Panc1 (cell line): ENCODE data around the gene TBXAS1. TPM values are rescaled to one million over a fixed set of nuclear protein-coding genes. Genes with fewer than 3 reads are reported as not detected.

Source experiments
- ATAC-seq: fragments of 200-7000 bp; cut with Tn5 transposase; 2 replicates; pipeline ENCODE4 v1.9.1; 2020; ENCODE audit warnings: mild to moderate bottlenecking, moderate library complexity
- Bru-seq: library from RNA; stranded (reverse); fragments of 400-500 nt; gene quantifications from one replicate; lab custom pipeline; 2021; lab: Mats Ljungman, UMichigan
- BruChase-seq, 2 experiments: library from RNA; stranded (reverse); fragments of 400-500 nt; gene quantifications; one replicate each; lab custom pipeline; 2021; lab: Mats Ljungman, UMichigan
- BruUV-seq: library from RNA; stranded (reverse); fragments of 400-500 nt; replicated peaks from 2 replicates; lab custom pipeline; 2021; lab: Mats Ljungman, UMichigan
- CTCF ChIA-PET: fragments of 300-600 bp; sonication (Branson Sonifier 250); formaldehyde crosslinking; loops from one replicate; lab custom pipeline; 2022; ENCODE audit warnings: antibody characterized with exemption; lab: Charles Lee
- POLR2A ChIA-PET: fragments of 300-600 bp; sonication (Branson Sonifier 250); formaldehyde crosslinking; loops from one replicate; lab custom pipeline; 2022; ENCODE audit warnings: antibody characterized with exemption; lab: Charles Lee
- DNase-seq: peaks from one replicate; pipeline ENCODE4 v3.0.0-alpha.2; 2010; ENCODE audit warnings: low read depth, low spot score
- H3K27ac ChIP-seq: 2 replicates; pipeline ENCODE4 v1.5.1; 2011; ENCODE audit warnings: mild to moderate bottlenecking, low read length, inconsistent platforms
- H3K27me3 ChIP-seq: fragments of 200-500 bp; sonication (Bioruptor generic); 2 replicates; pipeline ENCODE4 v1.6.0; 2014; ENCODE audit warnings: low read length, inconsistent platforms; ENCODE audit not compliant: control insufficient read depth, insufficient read depth
- H3K36me3 ChIP-seq: fragments of 200-500 bp; sonication (Bioruptor generic); 2 replicates; pipeline ENCODE4 v1.5.1; 2014; ENCODE audit warnings: inconsistent platforms, mild to moderate bottlenecking, low read length, moderate library complexity; ENCODE audit not compliant: control insufficient read depth, insufficient read depth
- H3K4me1 ChIP-seq: 2 replicates; pipeline ENCODE4 v1.5.1; 2011; ENCODE audit warnings: inconsistent platforms, mild to moderate bottlenecking, low read length, moderate library complexity; ENCODE audit not compliant: control insufficient read depth, insufficient read depth
- H3K4me3 ChIP-seq, 2 experiments: 2 replicates each; pipeline ENCODE4 v1.5.1; 2011 to 2012; ENCODE audit warnings: low read depth in 2 of 2, low read length in 2 of 2, mild to moderate bottlenecking in 2 of 2, inconsistent platforms in 1 of 2, moderate library complexity in 1 of 2
- H3K9me3 ChIP-seq: fragments of 200-500 bp; sonication (Bioruptor generic); 2 replicates; pipeline ENCODE4 v1.5.1; 2014; ENCODE audit warnings: low read depth, mild to moderate bottlenecking, inconsistent platforms, low read length, moderate library complexity; ENCODE audit not compliant: control insufficient read depth, insufficient read depth
- POLR2AphosphoS5 ChIP-seq: IDR thresholded peaks from 2 replicates; pipeline ENCODE4 v1.6.1; 2012; ENCODE audit warnings: mild to moderate bottlenecking, low read depth, low read length, moderate library complexity
- SIN3A ChIP-seq: IDR thresholded peaks from 2 replicates; pipeline ENCODE4 v1.6.1; 2012; ENCODE audit warnings: low read depth, mild to moderate bottlenecking, low read length, moderate library complexity, borderline replicate concordance; ENCODE audit not compliant: insufficient read depth
- TCF7L2 ChIP-seq: IDR thresholded peaks from 2 replicates; pipeline ENCODE4 v1.6.1; 2011; ENCODE audit warnings: mild to moderate bottlenecking, low read depth, low read length, inconsistent platforms
- in situ Hi-C: cut with HindIII; loops from 2 replicates; pipeline ENCODE4 v1.10.0; 2016; ENCODE audit warnings: low sequenced_read_pairs, low pct_unique_long_range_greater_than_20kb
- intact Hi-C: fragments of 100-400 bp; cut with micrococcal nuclease; formaldehyde crosslinking; loops from one replicate; pipeline ENCODE4 v1.10.0; 2022; ENCODE audit not compliant: unreplicated experiment
- long read RNA-seq: library from polyadenylated mRNA; unstranded; transcript quantifications from one replicate; pipeline ENCODE4 v2.0.0, GENCODE V29; 2021; ENCODE audit not compliant: unreplicated experiment
- polyA plus RNA-seq: library from polyadenylated mRNA; unstranded; fragments of >200 nt; gene quantifications from one replicate; pipeline ENCODE4 v1.2.1, GENCODE V29; 2012; ENCODE audit warnings: missing spikeins; ENCODE audit not compliant: insufficient read length
- total RNA-seq: library from RNA; stranded (reverse); gene quantifications from one replicate; pipeline ENCODE4 v1.2.1, GENCODE V29; 2021; ENCODE audit not compliant: unreplicated experiment
- TF ChIP-seq, protein P1 (sequence below): fragments of 450-650 bp; IDR thresholded peaks from 2 replicates; pipeline ENCODE4 v1.5.1; 2017; ENCODE audit warnings: mild to moderate bottlenecking
- TF ChIP-seq, protein P2 (sequence below), 2 experiments: IDR thresholded peaks; 2 replicates each; pipeline ENCODE4 v1.6.1; 2011 to 2012; ENCODE audit warnings: low read depth in 2 of 2, control low read depth in 1 of 2, low read length in 1 of 2, mild to moderate bottlenecking in 1 of 2, moderate library complexity in 1 of 2; ENCODE audit not compliant: insufficient read depth in 1 of 2

TBXAS1 gene
- 4.4 TPM for total RNA-seq
- polyA plus RNA-seq, result 2.4 TPM
- Bru-seq, nascent RNA, result percentile 25 among the genes with signal in this experiment
- BruChase-seq, experiment 1, labeled RNA remaining after a 2-hour chase, result percentile 27 among the genes with signal in this experiment
- percentile 23 among the genes with signal in this experiment for BruChase-seq, experiment 2, labeled RNA remaining after a 6-hour chase
- long read RNA-seq, partial matches to known transcripts, result 1 of 2 reads
- long read RNA-seq, other reads (novel, unspliced or antisense), result 1 of 2 reads

DNA sequence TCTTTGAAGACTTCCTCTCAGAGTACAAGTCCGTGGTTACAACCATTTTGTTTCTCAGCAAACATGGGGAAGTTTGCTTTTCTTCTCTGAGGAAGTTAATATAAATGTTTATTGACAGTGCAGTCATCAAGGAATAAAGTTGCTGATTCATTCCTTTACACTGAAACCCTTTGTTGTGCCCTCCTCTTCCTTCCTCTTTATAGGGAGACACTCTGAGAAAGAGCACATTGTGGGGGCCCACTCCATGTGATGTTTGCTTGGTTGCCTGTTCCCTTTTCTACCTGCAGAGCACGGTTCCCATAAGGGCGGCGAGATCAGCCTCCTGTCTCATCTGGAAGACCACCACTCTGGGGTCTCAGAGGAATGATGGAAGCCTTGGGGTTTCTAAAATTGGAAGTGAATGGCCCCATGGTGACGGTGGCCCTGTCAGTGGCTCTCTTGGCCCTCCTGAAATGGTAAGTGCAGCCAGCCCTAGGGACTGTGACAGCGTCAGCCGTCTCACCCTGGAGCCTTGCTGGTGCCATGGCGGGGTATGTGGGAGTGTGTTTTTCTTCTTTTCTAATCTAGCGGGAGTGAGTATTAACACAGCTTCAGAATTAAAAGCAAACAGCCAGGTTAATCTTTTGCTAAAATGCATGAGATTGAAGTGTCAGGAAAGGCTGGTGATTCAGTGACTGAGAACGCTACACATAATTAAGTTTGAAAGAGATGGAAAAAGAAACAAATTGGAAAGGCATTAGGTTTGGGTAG, at the start of gene TBXAS1:
Gene TBXAS1 (plus strand): TSS at position 240 of the 750 bp plus-strand sequence. CDS start 127 bp downstream, at position 367.
- Histone ChIP-seq H3K9me3 (no peaks in the 10 kb centered on the region), H3K27ac (no peak within 1 kb of the TSS), H3K4me3 (no peak within 1 kb of the TSS), H3K4me1 (no peaks in the 10 kb centered on the region), H3K36me3 (no peaks in the 10 kb centered on the region), H3K27me3 (no peaks in the 10 kb centered on the region)
- BruUV-seq, result no TSS peak
- ATAC-seq (no peak), DNase-seq (no peak)
- CTCF ChIA-PET, result no interaction called here
- in situ Hi-C loops, result no loop called here
- TF ChIP-seq SIN3A, result no peak
- TF ChIP-seq, protein P1, sequence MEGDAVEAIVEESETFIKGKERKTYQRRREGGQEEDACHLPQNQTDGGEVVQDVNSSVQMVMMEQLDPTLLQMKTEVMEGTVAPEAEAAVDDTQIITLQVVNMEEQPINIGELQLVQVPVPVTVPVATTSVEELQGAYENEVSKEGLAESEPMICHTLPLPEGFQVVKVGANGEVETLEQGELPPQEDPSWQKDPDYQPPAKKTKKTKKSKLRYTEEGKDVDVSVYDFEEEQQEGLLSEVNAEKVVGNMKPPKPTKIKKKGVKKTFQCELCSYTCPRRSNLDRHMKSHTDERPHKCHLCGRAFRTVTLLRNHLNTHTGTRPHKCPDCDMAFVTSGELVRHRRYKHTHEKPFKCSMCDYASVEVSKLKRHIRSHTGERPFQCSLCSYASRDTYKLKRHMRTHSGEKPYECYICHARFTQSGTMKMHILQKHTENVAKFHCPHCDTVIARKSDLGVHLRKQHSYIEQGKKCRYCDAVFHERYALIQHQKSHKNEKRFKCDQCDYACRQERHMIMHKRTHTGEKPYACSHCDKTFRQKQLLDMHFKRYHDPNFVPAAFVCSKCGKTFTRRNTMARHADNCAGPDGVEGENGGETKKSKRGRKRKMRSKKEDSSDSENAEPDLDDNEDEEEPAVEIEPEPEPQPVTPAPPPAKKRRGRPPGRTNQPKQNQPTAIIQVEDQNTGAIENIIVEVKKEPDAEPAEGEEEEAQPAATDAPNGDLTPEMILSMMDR, result no peak
- TF ChIP-seq, protein P2, sequence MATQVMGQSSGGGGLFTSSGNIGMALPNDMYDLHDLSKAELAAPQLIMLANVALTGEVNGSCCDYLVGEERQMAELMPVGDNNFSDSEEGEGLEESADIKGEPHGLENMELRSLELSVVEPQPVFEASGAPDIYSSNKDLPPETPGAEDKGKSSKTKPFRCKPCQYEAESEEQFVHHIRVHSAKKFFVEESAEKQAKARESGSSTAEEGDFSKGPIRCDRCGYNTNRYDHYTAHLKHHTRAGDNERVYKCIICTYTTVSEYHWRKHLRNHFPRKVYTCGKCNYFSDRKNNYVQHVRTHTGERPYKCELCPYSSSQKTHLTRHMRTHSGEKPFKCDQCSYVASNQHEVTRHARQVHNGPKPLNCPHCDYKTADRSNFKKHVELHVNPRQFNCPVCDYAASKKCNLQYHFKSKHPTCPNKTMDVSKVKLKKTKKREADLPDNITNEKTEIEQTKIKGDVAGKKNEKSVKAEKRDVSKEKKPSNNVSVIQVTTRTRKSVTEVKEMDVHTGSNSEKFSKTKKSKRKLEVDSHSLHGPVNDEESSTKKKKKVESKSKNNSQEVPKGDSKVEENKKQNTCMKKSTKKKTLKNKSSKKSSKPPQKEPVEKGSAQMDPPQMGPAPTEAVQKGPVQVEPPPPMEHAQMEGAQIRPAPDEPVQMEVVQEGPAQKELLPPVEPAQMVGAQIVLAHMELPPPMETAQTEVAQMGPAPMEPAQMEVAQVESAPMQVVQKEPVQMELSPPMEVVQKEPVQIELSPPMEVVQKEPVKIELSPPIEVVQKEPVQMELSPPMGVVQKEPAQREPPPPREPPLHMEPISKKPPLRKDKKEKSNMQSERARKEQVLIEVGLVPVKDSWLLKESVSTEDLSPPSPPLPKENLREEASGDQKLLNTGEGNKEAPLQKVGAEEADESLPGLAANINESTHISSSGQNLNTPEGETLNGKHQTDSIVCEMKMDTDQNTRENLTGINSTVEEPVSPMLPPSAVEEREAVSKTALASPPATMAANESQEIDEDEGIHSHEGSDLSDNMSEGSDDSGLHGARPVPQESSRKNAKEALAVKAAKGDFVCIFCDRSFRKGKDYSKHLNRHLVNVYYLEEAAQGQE (IDR thresholded peaks at IDR 0.05; ENCODE audit: insufficient read depth in 1 of 2, low read depth in 2 of 2, low read length in 1 of 2), result no peak
- no peak for TF ChIP-seq POLR2AphosphoS5
- TF ChIP-seq TCF7L2, result no peak
- intact Hi-C loops, result no loop called here
- POLR2A ChIA-PET, result no interaction called here

DNA sequence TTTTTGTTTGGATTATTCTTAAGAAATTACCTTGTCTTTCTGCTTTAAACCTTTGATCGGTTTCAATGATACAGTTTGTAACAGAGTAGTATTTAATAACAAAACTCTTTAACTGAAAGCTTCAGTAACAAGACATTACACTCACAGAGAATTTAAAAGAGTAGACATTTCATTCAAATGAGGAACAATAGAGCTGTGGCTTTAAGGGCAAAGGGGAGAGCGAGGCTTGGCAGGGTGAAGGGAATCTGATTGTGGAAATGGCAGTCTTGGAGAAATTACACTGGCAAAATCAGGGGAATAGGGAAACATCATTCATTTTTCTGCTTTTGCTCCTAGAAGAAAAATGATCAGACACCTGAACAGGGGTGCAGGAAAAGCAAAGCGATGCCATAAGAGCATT, 46.1 kb upstream of the TBXAS1 start:
- Histone ChIP-seq H3K36me3 (no peaks in the 10 kb centered on the region), H3K4me3 (no peak overlapping the region), H3K27me3 (no peaks in the 10 kb centered on the region; the same call in none of the 2 replicates), H3K9me3 (no peaks in the 10 kb centered on the region), H3K4me1 (0 out of 2 replicates have a peak, but pooled peaks cover 5% of the 10 kb centered on the region), H3K27ac (no peak overlapping the region)
- no peak for ATAC-seq
- no peak for TF ChIP-seq POLR2AphosphoS5
- no peak for DNase-seq
- POLR2A ChIA-PET, result no interaction called here
- in situ Hi-C loops, result no loop called here
- intact Hi-C loops, result no loop called here
- no TSS peak for BruUV-seq
- CTCF ChIA-PET, result no interaction called here
